K562 (cell line): ENCODE measurements around the gene NPR1. TPM values are rescaled to one million over a fixed set of nuclear protein-coding genes. Genes with fewer than 3 reads are reported as not detected.

ENCODE experiments used
- CGGBP1 ChIP-seq: fragments of 250-450 bp; sonication (Bioruptor Pico); IDR thresholded peaks from 2 replicates; pipeline ENCODE4 v1.9.0; 2021; ENCODE audit warnings: mild to moderate bottlenecking
- CXXC5 ChIP-seq: fragments of 250-450 bp; sonication (Bioruptor Pico); IDR thresholded peaks from 2 replicates; pipeline ENCODE4 v1.8.0; 2022; ENCODE audit warnings: inconsistent platforms, mild to moderate bottlenecking, moderate library complexity
- EHMT2 ChIP-seq: fragments of 450-650 bp; IDR thresholded peaks from 2 replicates; pipeline ENCODE4 v1.6.1; 2018; ENCODE audit warnings: antibody characterized with exemption
- ETS1 ChIP-seq: conservative IDR thresholded peaks from 2 replicates; pipeline ENCODE4 v1.6.1; 2011; ENCODE audit warnings: low read depth, mild to moderate bottlenecking, low read length; ENCODE audit not compliant: control insufficient read depth
- GABPA ChIP-seq: fragments of 200-800 bp; sonication (Bioruptor generic); conservative IDR thresholded peaks from 2 replicates; pipeline ENCODE4 v1.6.1; 2016; ENCODE audit warnings: low read depth, missing genetic modification characterization, missing compliant biosample characterization
- HCFC1 ChIP-seq: IDR thresholded peaks from 2 replicates; pipeline ENCODE4 v1.6.1; 2012; ENCODE audit warnings: low read depth, low read length, improper control_type of control experiment
- POLR2G ChIP-seq: fragments of 200-400 bp; formaldehyde crosslinking; IDR thresholded peaks from 2 replicates; pipeline ENCODE4 v1.6.1; 2017; ENCODE audit warnings: low read depth, mild to moderate bottlenecking, antibody characterized with exemption, low read length, moderate library complexity
- RB1 ChIP-seq: fragments of 450-650 bp; IDR thresholded peaks from 2 replicates; pipeline ENCODE4 v1.6.1; 2017; ENCODE audit warnings: low read depth, mild to moderate bottlenecking
- RBFOX2 ChIP-seq: fragments of 200-400 bp; formaldehyde crosslinking; IDR thresholded peaks from 2 replicates; pipeline ENCODE4 v1.6.1; 2017; ENCODE audit warnings: low read depth, mild to moderate bottlenecking, low read length, moderate library complexity
- SAP30 ChIP-seq: fragments of 200-600 bp; sonication (generic); IDR thresholded peaks from 2 replicates; pipeline ENCODE4 v1.6.1; 2012; ENCODE audit warnings: borderline replicate concordance, low read depth, mild to moderate bottlenecking, moderate library complexity, low read length, control low read depth, inconsistent platforms; ENCODE audit not compliant: insufficient read depth, poor library complexity, severe bottlenecking
- SNIP1 ChIP-seq: fragments of 450-650 bp; IDR thresholded peaks from 2 replicates; pipeline ENCODE4 v1.7.1; 2017; ENCODE audit warnings: low read depth, mild to moderate bottlenecking
- polyA plus RNA-seq, 8 experiments: library from polyadenylated mRNA; depleted of rRNA in 4 of 8; stranded (reverse) in 5 of 8; unstranded in 3 of 8; fragments of >200 nt; fragmentation: Nextera tagmentation in 2 of 8; fragmentation: Illumina TruSeq in 1 of 8; extraction: Ambion mirVana in 2 of 8; extraction: Trizol in 1 of 8; gene quantifications; 2 replicates each; pipeline versions ENCODE4 v1.2.1 to v1.2.3, GENCODE V29; 2011 to 2014; ENCODE audit warnings: inconsistent platforms in 1 of 8, missing spikeins in 1 of 8
- total RNA-seq, 7 experiments: library from RNA; depleted of rRNA in 6 of 7; stranded (reverse); fragments of >200 nt in 6 of 7; fragmentation: Illumina TruSeq in 2 of 7; extraction: Trizol in 2 of 7; gene quantifications; 2 replicates each; pipeline versions ENCODE4 v1.2.1 to v1.2.3, GENCODE V29; 2011 to 2021; ENCODE audit warnings: low replicate concordance in 1 of 7
- TF ChIP-seq, protein P1 (sequence below): fragments of 450-650 bp; formaldehyde crosslinking; IDR thresholded peaks from 2 replicates; pipeline ENCODE4 v1.4.0; 2020; ENCODE audit warnings: mild to moderate bottlenecking, mixed read lengths

NPR1 gene
- total and polyA plus RNA-seq, 9 of the 15 experiments (the other 6 are each of a cell fraction or from before 2014, with no cell fraction given), result 0.05 to 0.16 (median 0.06) TPM; not detected in 6

GRCh38 chr1:153670859-153671627 lies 7.4 kb upstream of the NPR1 start, which contains the start of gene ILF2 (continued):
- TF ChIP-seq, protein P1, sequence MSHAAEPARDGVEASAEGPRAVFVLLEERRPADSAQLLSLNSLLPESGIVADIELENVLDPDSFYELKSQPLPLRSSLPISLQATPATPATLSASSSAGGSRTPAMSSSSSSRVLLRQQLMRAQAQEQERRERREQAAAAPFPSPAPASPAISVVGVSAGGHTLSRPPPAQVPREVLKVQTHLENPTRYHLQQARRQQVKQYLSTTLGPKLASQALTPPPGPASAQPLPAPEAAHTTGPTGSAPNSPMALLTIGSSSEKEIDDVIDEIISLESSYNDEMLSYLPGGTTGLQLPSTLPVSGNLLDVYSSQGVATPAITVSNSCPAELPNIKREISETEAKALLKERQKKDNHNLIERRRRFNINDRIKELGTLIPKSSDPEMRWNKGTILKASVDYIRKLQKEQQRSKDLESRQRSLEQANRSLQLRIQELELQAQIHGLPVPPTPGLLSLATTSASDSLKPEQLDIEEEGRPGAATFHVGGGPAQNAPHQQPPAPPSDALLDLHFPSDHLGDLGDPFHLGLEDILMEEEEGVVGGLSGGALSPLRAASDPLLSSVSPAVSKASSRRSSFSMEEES (CRISPR knock-in tag), result no peak
- TF ChIP-seq HCFC1 (peak; percentile 53; the same call in 1 of the 2 replicates), CGGBP1 (CRISPR knock-in tag) (0 out of 2 replicates have a peak, but pooled peaks have one; percentile 48), EHMT2 (no peak; the same call in 1 of the 2 replicates), RBFOX2 (peak; percentile 87), RB1 (peak; percentile 30; the same call in 1 of the 2 replicates), SAP30 (no peak), CXXC5 (CRISPR knock-in tag) (peak; percentile 87), SNIP1 (no peak), POLR2G (peak; percentile 78), GABPA (peak; percentile 64), ETS1 (peak; percentile 96)
